ENCODE measurements around the gene CDH1. TPM values are rescaled to one million over a fixed set of nuclear protein-coding genes. Genes with fewer than 3 reads are reported as not detected.

Gene CDH1
- total and polyA plus RNA-seq, 2 experiments from 2014 or later, result 64.1 to 142 TPM

GRCh38 chr16:68772871-68773270 is 35.8 kb downstream of the CDH1 start (continued):
- TF ChIP-seq, protein P1, sequence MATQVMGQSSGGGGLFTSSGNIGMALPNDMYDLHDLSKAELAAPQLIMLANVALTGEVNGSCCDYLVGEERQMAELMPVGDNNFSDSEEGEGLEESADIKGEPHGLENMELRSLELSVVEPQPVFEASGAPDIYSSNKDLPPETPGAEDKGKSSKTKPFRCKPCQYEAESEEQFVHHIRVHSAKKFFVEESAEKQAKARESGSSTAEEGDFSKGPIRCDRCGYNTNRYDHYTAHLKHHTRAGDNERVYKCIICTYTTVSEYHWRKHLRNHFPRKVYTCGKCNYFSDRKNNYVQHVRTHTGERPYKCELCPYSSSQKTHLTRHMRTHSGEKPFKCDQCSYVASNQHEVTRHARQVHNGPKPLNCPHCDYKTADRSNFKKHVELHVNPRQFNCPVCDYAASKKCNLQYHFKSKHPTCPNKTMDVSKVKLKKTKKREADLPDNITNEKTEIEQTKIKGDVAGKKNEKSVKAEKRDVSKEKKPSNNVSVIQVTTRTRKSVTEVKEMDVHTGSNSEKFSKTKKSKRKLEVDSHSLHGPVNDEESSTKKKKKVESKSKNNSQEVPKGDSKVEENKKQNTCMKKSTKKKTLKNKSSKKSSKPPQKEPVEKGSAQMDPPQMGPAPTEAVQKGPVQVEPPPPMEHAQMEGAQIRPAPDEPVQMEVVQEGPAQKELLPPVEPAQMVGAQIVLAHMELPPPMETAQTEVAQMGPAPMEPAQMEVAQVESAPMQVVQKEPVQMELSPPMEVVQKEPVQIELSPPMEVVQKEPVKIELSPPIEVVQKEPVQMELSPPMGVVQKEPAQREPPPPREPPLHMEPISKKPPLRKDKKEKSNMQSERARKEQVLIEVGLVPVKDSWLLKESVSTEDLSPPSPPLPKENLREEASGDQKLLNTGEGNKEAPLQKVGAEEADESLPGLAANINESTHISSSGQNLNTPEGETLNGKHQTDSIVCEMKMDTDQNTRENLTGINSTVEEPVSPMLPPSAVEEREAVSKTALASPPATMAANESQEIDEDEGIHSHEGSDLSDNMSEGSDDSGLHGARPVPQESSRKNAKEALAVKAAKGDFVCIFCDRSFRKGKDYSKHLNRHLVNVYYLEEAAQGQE (IDR thresholded peaks at IDR 0.05; ENCODE audit: unreplicated experiment), result no peak
- no peak for TF ChIP-seq CREB1 (CRISPR knock-in tag; IDR thresholded peaks at IDR 0.05; ENCODE audit: low read depth)
- TF ChIP-seq EZH2 (IDR thresholded peaks at IDR 0.05; ENCODE audit: low read depth, unreplicated experiment), result no peak
- no peak for TF ChIP-seq ZNF114 (CRISPR knock-in tag; IDR thresholded peaks at IDR 0.05)
- no peak for TF ChIP-seq POLR2AphosphoS5 (IDR thresholded peaks at IDR 0.05; ENCODE audit: low read depth)
- no peak for TF ChIP-seq STAT1 (IDR thresholded peaks at IDR 0.05; ENCODE audit: unreplicated experiment)
- no peak for TF ChIP-seq ZNF331 (CRISPR knock-in tag; IDR thresholded peaks at IDR 0.05; ENCODE audit: low read depth)

- H3K4me1 Mint-ChIP-seq, result peaks cover 33% of the 10 kb centered on the region
- 0 out of 2 replicates have a peak overlapping the region, but pooled peaks have one; percentile 26 for H3K27ac Mint-ChIP-seq
- Histone ChIP-seq H4K20me1 (replicated peaks; ENCODE audit: insufficient read depth) (peaks cover 5% of the 10 kb centered on the region), H3K4me2 (no peak overlapping the region), H3K4me3 (no peak overlapping the region), H3K79me2 (replicated peaks; ENCODE audit: insufficient read depth) (peaks cover 36% of the 10 kb centered on the region), H3K27ac (ENCODE audit: low read depth) (peak overlapping the region; percentile 17), H3F3A (replicated peaks; ENCODE audit: low read depth) (peaks cover 20% of the 10 kb centered on the region), H3K36me3 (ENCODE audit: insufficient read depth) (no peaks in the 10 kb centered on the region), H3K27me3 (ENCODE audit: insufficient read depth) (no peaks in the 10 kb centered on the region), H3K4me1 (ENCODE audit: insufficient read depth) (peaks cover 15% of the 10 kb centered on the region), H2AFZ (no peak overlapping the region), H3K9me2 (ENCODE audit: insufficient read depth) (no peaks in the 10 kb centered on the region)
- DNase-seq (ENCODE audit: low spot score), result no peak
- H3K9me3 Mint-ChIP-seq, result no peaks in the 10 kb centered on the region
- no peak for TF ChIP-seq ZNF462 (CRISPR knock-in tag; IDR thresholded peaks at IDR 0.05)
- no peak for TF ChIP-seq POLR2AphosphoS5 (IDR thresholded peaks at IDR 0.05; ENCODE audit: low read depth)
- no peak for TF ChIP-seq NANOG (IDR thresholded peaks at IDR 0.05; ENCODE audit: borderline replicate concordance)
- TF ChIP-seq, protein P2, sequence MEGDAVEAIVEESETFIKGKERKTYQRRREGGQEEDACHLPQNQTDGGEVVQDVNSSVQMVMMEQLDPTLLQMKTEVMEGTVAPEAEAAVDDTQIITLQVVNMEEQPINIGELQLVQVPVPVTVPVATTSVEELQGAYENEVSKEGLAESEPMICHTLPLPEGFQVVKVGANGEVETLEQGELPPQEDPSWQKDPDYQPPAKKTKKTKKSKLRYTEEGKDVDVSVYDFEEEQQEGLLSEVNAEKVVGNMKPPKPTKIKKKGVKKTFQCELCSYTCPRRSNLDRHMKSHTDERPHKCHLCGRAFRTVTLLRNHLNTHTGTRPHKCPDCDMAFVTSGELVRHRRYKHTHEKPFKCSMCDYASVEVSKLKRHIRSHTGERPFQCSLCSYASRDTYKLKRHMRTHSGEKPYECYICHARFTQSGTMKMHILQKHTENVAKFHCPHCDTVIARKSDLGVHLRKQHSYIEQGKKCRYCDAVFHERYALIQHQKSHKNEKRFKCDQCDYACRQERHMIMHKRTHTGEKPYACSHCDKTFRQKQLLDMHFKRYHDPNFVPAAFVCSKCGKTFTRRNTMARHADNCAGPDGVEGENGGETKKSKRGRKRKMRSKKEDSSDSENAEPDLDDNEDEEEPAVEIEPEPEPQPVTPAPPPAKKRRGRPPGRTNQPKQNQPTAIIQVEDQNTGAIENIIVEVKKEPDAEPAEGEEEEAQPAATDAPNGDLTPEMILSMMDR (conservative IDR thresholded peaks at IDR 0.05; ENCODE audit: low read depth in 2 of 2), result no peak
- TF ChIP-seq EZH2phosphoT487 (IDR thresholded peaks at IDR 0.05; ENCODE audit: unreplicated experiment), result no peak
- no peak for TF ChIP-seq ZNF331 (CRISPR knock-in tag; IDR thresholded peaks at IDR 0.05; ENCODE audit: low read depth)
- TF ChIP-seq JUNB (IDR thresholded peaks at IDR 0.05; ENCODE audit: unreplicated experiment), result no peak
- TF ChIP-seq STAT1 (IDR thresholded peaks at IDR 0.05; ENCODE audit: unreplicated experiment), result no peak
- no peak for TF ChIP-seq ZNF114 (CRISPR knock-in tag; IDR thresholded peaks at IDR 0.05)
- TF ChIP-seq CREB1 (CRISPR knock-in tag; IDR thresholded peaks at IDR 0.05; ENCODE audit: low read depth), result no peak
- no peak for TF ChIP-seq EZH2 (IDR thresholded peaks at IDR 0.05; ENCODE audit: low read depth, unreplicated experiment)
- ATAC-seq, result no peak
- peaks cover 42% of the 10 kb centered on the region for H3K36me3 Mint-ChIP-seq (ENCODE audit: low read depth)
- no peak overlapping the region for H3K4me3 Mint-ChIP-seq
- peaks cover 4% of the 10 kb centered on the region for H3K27me3 Mint-ChIP-seq (ENCODE audit: insufficient read depth, low read depth, poor library complexity)
These were observed 38.0 kb downstream of the CDH1 start for GRCh38 chr16:68774982-68775634.

Measured in GM23338 (cell line).